Peyer's patch (tissue), 4 donors: ENCODE results near the gene LAMA1. TPM values are rescaled to one million over a fixed set of nuclear protein-coding genes. Genes with fewer than 3 reads are reported as not detected.
A peak's percentile ranks its signal among the peaks of the same experiment; 100 is the strongest.

Experiments used
- DNase-seq, 3 donors: peaks; one replicate each; pipeline ENCODE4 v3.0.0-alpha.2; 2017 to 2019
- H3K27ac ChIP-seq, 4 donors: fragments of 200-600 bp; sonication (generic); one replicate each; pipeline ENCODE4 v1.5.1; 2016 to 2019
- H3K27me3 ChIP-seq, 2 donors: fragments of 200-600 bp; sonication (generic); one replicate each; pipeline ENCODE4 v1.5.1; 2019
- H3K36me3 ChIP-seq, 3 donors: fragments of 200-600 bp; sonication (generic); one replicate each; pipeline ENCODE4 v1.5.1; 2016 to 2019
- H3K4me1 ChIP-seq, 4 donors: fragments of 200-600 bp; sonication (generic); one replicate each; pipeline ENCODE4 v1.5.1; 2016 to 2019
- H3K4me3 ChIP-seq, 4 donors: fragments of 200-600 bp; sonication (generic); 1 replicate in 3 of 4; 2 replicates in 1 of 4; pipeline ENCODE4 v1.5.1; 2016 to 2019; ENCODE audit warnings: mild to moderate bottlenecking in 1 of 4
- H3K9me3 ChIP-seq, 4 donors: fragments of 200-600 bp; sonication (generic); one replicate each; pipeline ENCODE4 v1.5.1; 2016 to 2019; ENCODE audit warnings: mild to moderate bottlenecking in 1 of 4
- POLR2A ChIP-seq, 2 donors: fragments of 450-650 bp; IDR thresholded peaks; one replicate each; pipeline ENCODE4 v1.5.1; 2017; ENCODE audit warnings: antibody characterized with exemption in 2 of 2, mild to moderate bottlenecking in 2 of 2, moderate library complexity in 2 of 2
- total RNA-seq, 4 donors: library from RNA; depleted of rRNA; stranded (reverse); fragments of >200 nt; gene quantifications; one replicate each; pipeline ENCODE4 v1.1.0, GENCODE V29; 2016
- TF ChIP-seq, protein P1 (sequence below), 6 experiments: fragments of 450-650 bp in 4 of 6; fragments of 200-600 bp in 2 of 6; sonication (generic) in 1 of 6; IDR thresholded peaks; one replicate each; pipeline ENCODE4 v1.5.1; 2017 to 2019; ENCODE audit warnings: antibody characterized with exemption in 6 of 6, mild to moderate bottlenecking in 3 of 6, moderate library complexity in 1 of 6

Gene LAMA1
- total RNA-seq, 4 donors from 2014 or later, result 1.8 to 3.5 (median 2.2) TPM; not detected in 1

DNA sequence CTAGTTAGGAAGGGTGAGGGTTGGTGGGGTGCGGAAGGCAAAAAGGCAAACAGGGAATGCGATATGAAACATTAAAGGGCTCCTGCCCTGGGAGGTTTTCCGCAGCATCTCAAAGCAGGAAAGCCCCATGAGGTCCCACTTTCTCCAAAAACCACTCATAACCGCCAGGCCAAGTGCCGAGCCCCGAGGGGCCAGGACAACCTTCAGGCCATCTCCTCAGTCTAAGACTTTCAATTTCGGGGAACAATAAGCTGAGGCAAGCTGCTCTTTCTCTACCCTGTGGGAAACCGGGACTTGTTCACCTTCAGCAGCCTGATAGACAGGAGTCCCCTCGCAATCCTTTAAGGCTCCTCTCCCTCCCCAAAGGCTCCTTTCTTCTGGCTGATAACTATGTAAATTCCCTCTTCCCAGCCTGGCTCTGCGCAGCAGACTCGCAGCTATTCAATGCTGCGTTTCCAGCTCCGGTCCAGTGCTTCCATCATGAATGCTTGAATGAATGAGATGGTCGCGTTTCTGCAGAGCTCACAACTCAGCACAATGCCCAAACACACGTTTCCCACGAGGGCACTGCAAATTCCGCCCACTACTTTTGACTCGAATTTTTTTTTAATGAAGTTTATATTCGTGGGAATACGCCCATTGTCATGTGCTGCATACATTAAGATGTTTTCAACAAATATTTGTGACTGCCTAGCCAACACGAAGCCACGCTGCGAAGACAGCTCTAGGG is 1.4 kb downstream of the LAMA1 start:
- TF ChIP-seq, protein P1, sequence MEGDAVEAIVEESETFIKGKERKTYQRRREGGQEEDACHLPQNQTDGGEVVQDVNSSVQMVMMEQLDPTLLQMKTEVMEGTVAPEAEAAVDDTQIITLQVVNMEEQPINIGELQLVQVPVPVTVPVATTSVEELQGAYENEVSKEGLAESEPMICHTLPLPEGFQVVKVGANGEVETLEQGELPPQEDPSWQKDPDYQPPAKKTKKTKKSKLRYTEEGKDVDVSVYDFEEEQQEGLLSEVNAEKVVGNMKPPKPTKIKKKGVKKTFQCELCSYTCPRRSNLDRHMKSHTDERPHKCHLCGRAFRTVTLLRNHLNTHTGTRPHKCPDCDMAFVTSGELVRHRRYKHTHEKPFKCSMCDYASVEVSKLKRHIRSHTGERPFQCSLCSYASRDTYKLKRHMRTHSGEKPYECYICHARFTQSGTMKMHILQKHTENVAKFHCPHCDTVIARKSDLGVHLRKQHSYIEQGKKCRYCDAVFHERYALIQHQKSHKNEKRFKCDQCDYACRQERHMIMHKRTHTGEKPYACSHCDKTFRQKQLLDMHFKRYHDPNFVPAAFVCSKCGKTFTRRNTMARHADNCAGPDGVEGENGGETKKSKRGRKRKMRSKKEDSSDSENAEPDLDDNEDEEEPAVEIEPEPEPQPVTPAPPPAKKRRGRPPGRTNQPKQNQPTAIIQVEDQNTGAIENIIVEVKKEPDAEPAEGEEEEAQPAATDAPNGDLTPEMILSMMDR (IDR thresholded peaks at IDR 0.05), result no peak
- TF ChIP-seq POLR2A (IDR thresholded peaks at IDR 0.05), result no peak
- no peaks in the 10 kb centered on the region for H3K36me3 ChIP-seq
- DNase-seq, result no peak
- no peaks in the 10 kb centered on the region for H3K9me3 ChIP-seq
- peak overlapping the region in 1 of 4 donors; percentile 36 for H3K4me3 ChIP-seq
- H3K27ac ChIP-seq, result no peak overlapping the region
- H3K27me3 ChIP-seq, result peaks cover 0 to 14% of the 10 kb centered on the region in 2 donors
- H3K4me1 ChIP-seq, result peaks cover 0 to 18% (median 0%) of the 10 kb centered on the region in 4 donors

DNA sequence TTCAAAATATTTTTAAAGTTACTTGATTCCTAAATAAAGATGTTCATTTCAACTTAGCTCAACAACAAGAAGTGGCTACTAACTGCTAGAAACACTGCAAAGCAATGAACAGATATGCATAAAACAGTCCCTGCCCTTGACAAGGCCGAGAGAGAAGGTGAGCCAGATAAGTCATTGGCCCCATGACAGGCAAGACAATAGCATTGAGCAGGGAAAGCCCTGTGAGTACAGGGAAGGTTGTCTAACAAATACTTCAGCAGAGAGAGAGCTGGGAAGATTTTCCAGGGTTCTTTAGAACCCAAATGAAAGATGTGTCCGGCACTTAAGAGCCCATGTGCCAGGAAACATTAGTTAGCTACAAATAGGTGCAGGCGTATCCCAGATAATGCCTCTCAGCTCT is 4.7 kb downstream of the LAMA1 start:
- Histone ChIP-seq H3K9me3 (no peaks in the 10 kb centered on the region), H3K27me3 (peaks cover 0 to 13% of the 10 kb centered on the region in 2 donors), H3K4me3 (no peak overlapping the region), H3K36me3 (no peaks in the 10 kb centered on the region), H3K27ac (no peak overlapping the region), H3K4me1 (peaks cover 0 to 18% (median 0%) of the 10 kb centered on the region in 4 donors)
- TF ChIP-seq, protein P1 (IDR thresholded peaks at IDR 0.05), result no peak
- TF ChIP-seq POLR2A (IDR thresholded peaks at IDR 0.05), result no peak
- no peak for DNase-seq

DNA sequence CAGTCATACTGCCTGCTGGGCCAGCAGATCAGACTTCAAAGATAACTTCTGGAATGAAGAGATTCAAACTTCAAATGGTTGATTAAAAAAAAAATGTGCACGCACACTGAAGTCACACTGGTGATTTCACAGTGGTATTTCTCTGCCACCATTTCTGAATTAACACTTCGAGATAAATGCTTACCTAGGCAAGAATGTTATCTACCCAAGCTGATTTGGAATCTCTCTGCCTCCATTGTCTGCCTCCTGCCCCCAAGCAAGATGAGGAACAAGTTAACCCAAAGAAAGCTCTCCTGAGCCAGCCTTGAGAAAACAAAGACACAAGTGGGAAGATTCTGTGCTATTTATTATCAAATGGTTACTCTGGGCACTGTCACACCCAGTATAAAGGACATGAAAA is 6.5 kb downstream of the LAMA1 start:
- H3K4me3 ChIP-seq, result no peak overlapping the region
- no peak for DNase-seq
- H3K4me1 ChIP-seq, result peaks cover 0 to 3% (median 0%) of the 10 kb centered on the region in 4 donors
- H3K9me3 ChIP-seq, result no peaks in the 10 kb centered on the region
- no peak for TF ChIP-seq POLR2A (IDR thresholded peaks at IDR 0.05)
- TF ChIP-seq, protein P1 (IDR thresholded peaks at IDR 0.05), result no peak
- peaks cover 0 to 5% of the 10 kb centered on the region in 2 donors for H3K27me3 ChIP-seq
- H3K27ac ChIP-seq, result no peak overlapping the region
- H3K36me3 ChIP-seq, result no peaks in the 10 kb centered on the region

DNA sequence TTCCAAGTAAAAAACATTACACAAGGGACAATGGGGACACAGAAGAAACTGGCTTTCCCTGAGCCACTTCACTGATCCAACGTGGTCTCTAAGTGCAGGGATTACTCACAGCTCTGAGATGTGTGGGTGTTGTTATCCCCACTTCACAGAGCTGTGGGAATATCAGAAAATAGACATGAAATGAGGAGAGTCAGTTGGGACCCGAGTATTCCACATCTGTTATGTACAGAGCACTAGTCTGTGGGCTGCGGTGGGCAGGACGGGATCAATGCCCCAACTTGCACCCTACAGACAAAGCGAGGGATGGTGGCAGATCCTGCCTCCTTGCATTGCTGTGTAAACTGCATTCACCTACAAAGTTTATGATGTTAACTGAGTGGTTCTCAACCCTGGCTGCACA is 11.7 kb downstream of the LAMA1 start:
- Histone ChIP-seq H3K36me3 (no peaks in the 10 kb centered on the region), H3K9me3 (no peaks in the 10 kb centered on the region), H3K27me3 (no peaks in the 10 kb centered on the region), H3K27ac (no peak overlapping the region), H3K4me1 (no peaks in the 10 kb centered on the region), H3K4me3 (no peak overlapping the region)
- no peak for TF ChIP-seq POLR2A (IDR thresholded peaks at IDR 0.05)
- TF ChIP-seq, protein P1 (IDR thresholded peaks at IDR 0.05), result no peak
- no peak for DNase-seq

DNA sequence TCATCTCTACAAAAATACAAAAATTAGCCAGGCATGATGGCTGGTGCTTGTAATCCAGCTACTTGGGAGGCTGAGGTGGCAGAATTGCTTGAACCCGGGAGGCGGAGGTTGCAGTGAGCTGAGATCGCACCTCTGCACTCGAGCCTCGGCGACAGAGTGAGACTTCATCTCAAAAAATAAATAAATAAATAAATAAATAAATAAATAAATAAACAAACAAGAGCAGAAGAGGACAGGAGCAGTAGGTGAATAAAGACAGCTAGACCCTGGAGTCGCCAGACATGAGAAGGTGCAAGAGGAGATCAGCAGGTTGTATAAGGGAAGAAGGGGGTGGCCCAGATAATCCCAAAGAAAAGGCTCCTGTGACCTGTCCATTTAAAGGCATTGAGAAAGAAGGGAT is 12.3 kb downstream of the LAMA1 start:
- H3K27me3 ChIP-seq, result no peaks in the 10 kb centered on the region
- H3K36me3 ChIP-seq, result no peaks in the 10 kb centered on the region
- no peak overlapping the region for H3K4me3 ChIP-seq
- no peaks in the 10 kb centered on the region for H3K9me3 ChIP-seq
- no peaks in the 10 kb centered on the region for H3K4me1 ChIP-seq
- TF ChIP-seq, protein P1 (IDR thresholded peaks at IDR 0.05), result no peak
- TF ChIP-seq POLR2A (IDR thresholded peaks at IDR 0.05), result no peak
- H3K27ac ChIP-seq, result no peak overlapping the region
- no peak for DNase-seq
